Mammary epithelial cell (primary cell): ENCODE data around the gene GABPB2.

Source experiments
- EZH2 ChIP-seq: IDR thresholded peaks from 2 replicates; pipeline ENCODE4 v1.6.1; 2012; ENCODE audit warnings: low read length, inconsistent platforms, borderline replicate concordance
- TF ChIP-seq, protein P1 (sequence below), 2 donors: IDR thresholded peaks in 1 of 2; conservative IDR thresholded peaks in 1 of 2; 2 replicates each; pipeline ENCODE4 v1.5.1; 2011 to 2012; ENCODE audit warnings: inconsistent platforms in 2 of 2, low read length in 2 of 2, mild to moderate bottlenecking in 2 of 2, control low read depth in 1 of 2, low read depth in 1 of 2; ENCODE audit not compliant: insufficient read depth in 1 of 2; ENCODE audit errors: extremely low read depth in 1 of 2

DNA sequence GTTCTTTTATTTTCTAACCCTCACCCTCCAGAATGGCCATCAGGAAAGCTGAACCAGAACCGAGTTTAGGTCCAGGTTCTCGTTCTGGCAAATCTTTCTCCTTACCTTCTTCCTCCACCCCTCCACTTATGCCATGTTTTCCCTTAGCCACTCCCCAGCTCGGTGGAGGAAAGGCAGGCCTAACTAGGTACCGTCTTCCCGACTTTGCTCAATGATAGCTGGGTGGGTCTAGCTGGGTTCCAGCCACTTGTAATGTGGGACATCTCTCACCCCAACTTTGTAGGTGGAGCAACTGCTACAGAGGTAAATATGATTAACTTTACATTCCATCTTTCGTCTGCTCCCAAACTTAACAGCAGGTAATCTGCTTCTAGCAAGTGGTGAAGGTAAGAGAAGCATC, 33.5 kb upstream of the GABPB2 start:
- TF ChIP-seq, protein P1, sequence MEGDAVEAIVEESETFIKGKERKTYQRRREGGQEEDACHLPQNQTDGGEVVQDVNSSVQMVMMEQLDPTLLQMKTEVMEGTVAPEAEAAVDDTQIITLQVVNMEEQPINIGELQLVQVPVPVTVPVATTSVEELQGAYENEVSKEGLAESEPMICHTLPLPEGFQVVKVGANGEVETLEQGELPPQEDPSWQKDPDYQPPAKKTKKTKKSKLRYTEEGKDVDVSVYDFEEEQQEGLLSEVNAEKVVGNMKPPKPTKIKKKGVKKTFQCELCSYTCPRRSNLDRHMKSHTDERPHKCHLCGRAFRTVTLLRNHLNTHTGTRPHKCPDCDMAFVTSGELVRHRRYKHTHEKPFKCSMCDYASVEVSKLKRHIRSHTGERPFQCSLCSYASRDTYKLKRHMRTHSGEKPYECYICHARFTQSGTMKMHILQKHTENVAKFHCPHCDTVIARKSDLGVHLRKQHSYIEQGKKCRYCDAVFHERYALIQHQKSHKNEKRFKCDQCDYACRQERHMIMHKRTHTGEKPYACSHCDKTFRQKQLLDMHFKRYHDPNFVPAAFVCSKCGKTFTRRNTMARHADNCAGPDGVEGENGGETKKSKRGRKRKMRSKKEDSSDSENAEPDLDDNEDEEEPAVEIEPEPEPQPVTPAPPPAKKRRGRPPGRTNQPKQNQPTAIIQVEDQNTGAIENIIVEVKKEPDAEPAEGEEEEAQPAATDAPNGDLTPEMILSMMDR (conservative IDR thresholded peaks at IDR 0.05 in 1 of 2, IDR thresholded peaks at IDR 0.05 in 1 of 2; ENCODE audit: extremely low read depth in 1 of 2, insufficient read depth in 1 of 2, low read depth in 1 of 2, low read length in 2 of 2) = no peak
- TF ChIP-seq EZH2 = no peak
